PC-3 (cell line): Measurements from ENCODE around the gene APBA2. TPM values are rescaled to one million over a fixed set of nuclear protein-coding genes. Genes with fewer than 3 reads are reported as not detected.

Experiments
- ATAC-seq: fragments of 200-7000 bp; cut with Tn5 transposase; 2 replicates; pipeline ENCODE4 v1.9.1; 2020; ENCODE audit warnings: mild to moderate bottlenecking, moderate library complexity
- BruUV-seq: library from RNA; stranded (reverse); fragments of 400-500 nt; replicated peaks from 2 replicates; lab custom pipeline; 2021; lab: Mats Ljungman, UMichigan
- CTCF ChIA-PET: fragments of 300-600 bp; sonication (Branson Sonifier 250); formaldehyde crosslinking; loops from one replicate; lab custom pipeline; 2022; ENCODE audit warnings: antibody characterized with exemption; lab: Charles Lee
- POLR2A ChIA-PET: fragments of 300-600 bp; sonication (Branson Sonifier 250); formaldehyde crosslinking; loops from one replicate; lab custom pipeline; 2022; ENCODE audit warnings: antibody characterized with exemption; ENCODE audit not compliant: unreplicated experiment; lab: Charles Lee
- DNase-seq: peaks from one replicate; pipeline ENCODE4 v3.0.0-alpha.2; 2015
- H2AFZ ChIP-seq: fragments of 300-600 bp; sonication (generic); 2 replicates; pipeline ENCODE4 v1.6.0; 2016; ENCODE audit warnings: antibody characterized with exemption, low read length
- H3F3A ChIP-seq: fragments of 300-600 bp; sonication (generic); one replicate; pipeline ENCODE4 v1.6.0; 2017; ENCODE audit warnings: antibody characterized with exemption, low read length, control low read depth, mild to moderate bottlenecking; ENCODE audit not compliant: unreplicated experiment
- H3K27ac ChIP-seq: fragments of 300-600 bp; sonication (generic); 2 replicates; pipeline ENCODE4 v1.5.1; 2016; ENCODE audit warnings: mild to moderate bottlenecking, low read length
- H3K27me3 ChIP-seq: fragments of 300-600 bp; sonication (generic); 2 replicates; pipeline ENCODE4 v1.6.1; 2016; ENCODE audit warnings: low read length, mixed read lengths
- H3K36me3 ChIP-seq: fragments of 300-600 bp; sonication (generic); 2 replicates; pipeline ENCODE4 v1.6.1; 2016; ENCODE audit warnings: low read depth, mixed run types, low read length, mixed read lengths
- H3K4me1 ChIP-seq: fragments of 300-600 bp; sonication (generic); 2 replicates; pipeline ENCODE4 v1.5.1; 2016; ENCODE audit warnings: low read length; ENCODE audit not compliant: insufficient read depth
- H3K4me2 ChIP-seq: fragments of 300-600 bp; sonication (generic); 2 replicates; pipeline ENCODE4 v1.6.0; 2016; ENCODE audit warnings: low read length
- H3K4me3 ChIP-seq: fragments of 300-600 bp; sonication (generic); 2 replicates; pipeline ENCODE4 v1.5.1; 2016; ENCODE audit warnings: mild to moderate bottlenecking, low read length, mixed read lengths
- H3K79me2 ChIP-seq: fragments of 300-600 bp; sonication (generic); 2 replicates; pipeline ENCODE4 v1.6.1; 2017; ENCODE audit warnings: low read length, mixed read lengths
- H3K9ac ChIP-seq: fragments of 300-600 bp; sonication (generic); 2 replicates; pipeline ENCODE4 v1.6.0; 2016; ENCODE audit warnings: mild to moderate bottlenecking, low read length
- H3K9me2 ChIP-seq: fragments of 300-600 bp; sonication (generic); replicated peaks from 2 replicates; pipeline ENCODE4 v1.6.1; 2016; ENCODE audit warnings: mixed run types, low read length, mixed read lengths
- H3K9me3 ChIP-seq: fragments of 300-600 bp; sonication (generic); 2 replicates; pipeline ENCODE4 v1.6.1; 2016; ENCODE audit warnings: low read length, mixed read lengths
- H4K20me1 ChIP-seq: fragments of 300-600 bp; sonication (generic); 2 replicates; pipeline ENCODE4 v1.6.1; 2016; ENCODE audit warnings: low read length, mixed read lengths
- CTCF ChIP-seq: fragments of 300-600 bp; sonication (generic); conservative IDR thresholded peaks from 2 replicates; pipeline ENCODE4 v1.5.1; 2017; ENCODE audit warnings: antibody characterized with exemption, low read depth, mild to moderate bottlenecking, low read length
- EZH2 ChIP-seq: fragments of 300-600 bp; sonication (generic); IDR thresholded peaks from one replicate; pipeline ENCODE4 v1.6.1; 2017; ENCODE audit warnings: antibody characterized with exemption, mild to moderate bottlenecking, low read length; ENCODE audit not compliant: unreplicated experiment
- EZH2phosphoT487 ChIP-seq: fragments of 300-600 bp; sonication (generic); IDR thresholded peaks from 2 replicates; pipeline ENCODE4 v1.6.1; 2018; ENCODE audit warnings: mild to moderate bottlenecking, antibody characterized with exemption, low read length, borderline replicate concordance
- intact Hi-C: fragments of 100-400 bp; cut with micrococcal nuclease; formaldehyde crosslinking; loops from 2 replicates; pipeline ENCODE4 v1.9.0; 2023
- total RNA-seq: library from RNA; depleted of rRNA; stranded (reverse); fragments of >200 nt; gene quantifications from 2 replicates; pipeline ENCODE4 v1.2.3, GENCODE V29; 2014

APBA2 gene
- total RNA-seq, 1 experiment from 2014 or later, result 61.7 TPM

- TF ChIP-seq EZH2 (no peak), CTCF (no peak), EZH2phosphoT487 (no peak)
- Histone ChIP-seq H2AFZ (no peak overlapping the region), H3K4me1 (no peaks in the 10 kb centered on the region), H3K9me3 (no peaks in the 10 kb centered on the region), H3K4me2 (no peak overlapping the region), H3K9me2 (no peaks in the 10 kb centered on the region), H4K20me1 (no peaks in the 10 kb centered on the region), H3K4me3 (no peak overlapping the region), H3F3A (no peaks in the 10 kb centered on the region), H3K36me3 (no peaks in the 10 kb centered on the region), H3K9ac (no peak overlapping the region), H3K27ac (no peak overlapping the region), H3K27me3 (no peaks in the 10 kb centered on the region), H3K79me2 (no peaks in the 10 kb centered on the region)
- BruUV-seq, result no TSS peak
- ChIA-PET CTCF (no interaction called here), POLR2A (no interaction called here)
- no peak for ATAC-seq
- DNase-seq, result peak; percentile 9
- intact Hi-C loops, result no loop called here
Measured at GRCh38 chr15:29113336-29114220, 227.8 kb downstream of the APBA2 start.

GRCh38 chr15:29114221-29115092 lies 228.7 kb downstream of the APBA2 start:
- intact Hi-C loops, result no loop called here
- H3K9me3 ChIP-seq, result no peaks in the 10 kb centered on the region
- TF ChIP-seq CTCF, result no peak
- no peak for TF ChIP-seq EZH2phosphoT487
- no peak for TF ChIP-seq EZH2
- no peaks in the 10 kb centered on the region for H3K9me2 ChIP-seq
- no peak overlapping the region for H3K4me2 ChIP-seq
- H3K4me1 ChIP-seq, result no peaks in the 10 kb centered on the region
- BruUV-seq, result no TSS peak
- DNase-seq (no peak), ATAC-seq (no peak)
- ChIA-PET POLR2A (no interaction called here), CTCF (no interaction called here)
- no peaks in the 10 kb centered on the region for H4K20me1 ChIP-seq
- H2AFZ ChIP-seq, result no peak overlapping the region
- no peaks in the 10 kb centered on the region for H3F3A ChIP-seq
- no peak overlapping the region for H3K9ac ChIP-seq
- H3K27me3 ChIP-seq, result no peaks in the 10 kb centered on the region
- H3K4me3 ChIP-seq, result no peak overlapping the region
- H3K36me3 ChIP-seq, result no peaks in the 10 kb centered on the region
- H3K27ac ChIP-seq, result no peak overlapping the region
- no peaks in the 10 kb centered on the region for H3K79me2 ChIP-seq
